ENCODE results near the gene MST1R. TPM values are rescaled to one million over a fixed set of nuclear protein-coding genes. Genes with fewer than 3 reads are reported as not detected.

The MST1R gene
- total RNA-seq, 2 experiments from 2014 or later = 1.5 to 2.6 TPM

DNA sequence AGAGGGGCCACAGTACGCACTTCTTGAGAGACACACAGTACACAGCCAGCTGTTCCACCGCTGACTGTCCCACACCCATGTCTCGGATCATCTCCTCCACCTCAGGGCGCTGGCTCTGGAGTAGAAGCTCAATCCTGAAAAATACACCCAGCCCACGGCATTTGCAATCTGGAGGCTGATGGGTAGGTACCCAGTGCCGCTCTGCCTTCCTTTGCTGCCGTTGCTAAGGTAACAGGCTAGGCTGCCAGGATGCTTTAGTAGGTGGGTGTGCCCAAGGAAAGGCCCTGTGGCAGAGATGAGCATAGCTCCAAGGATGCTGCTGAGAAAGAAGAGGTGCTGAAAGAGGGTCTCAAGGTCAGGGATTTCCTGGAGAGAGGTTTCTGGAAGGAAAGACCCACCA, 61.9 kb downstream of the MST1R start:
- no peaks in the 10 kb centered on the region for H3K27me3 Mint-ChIP-seq
- no peak for DNase-seq
- no peak overlapping the region for H3K27ac Mint-ChIP-seq
- H3K36me3 Mint-ChIP-seq (ENCODE audit: low read depth) = peaks cover 22% of the 10 kb centered on the region
- H3K9me3 Mint-ChIP-seq = no peaks in the 10 kb centered on the region
- POLR2A ChIA-PET = no interaction called here
- peaks cover 1% of the 10 kb centered on the region for H3K4me1 Mint-ChIP-seq
- CTCF ChIA-PET = interaction anchor here (0.6 to 5.5 kb wide), 4 partner anchors 12 to 260 kb away, joined by 3 to 104 read pairs (median 3); partner anchors contain the start of gene INKA1
- H3K4me3 Mint-ChIP-seq = no peak overlapping the region

DNA sequence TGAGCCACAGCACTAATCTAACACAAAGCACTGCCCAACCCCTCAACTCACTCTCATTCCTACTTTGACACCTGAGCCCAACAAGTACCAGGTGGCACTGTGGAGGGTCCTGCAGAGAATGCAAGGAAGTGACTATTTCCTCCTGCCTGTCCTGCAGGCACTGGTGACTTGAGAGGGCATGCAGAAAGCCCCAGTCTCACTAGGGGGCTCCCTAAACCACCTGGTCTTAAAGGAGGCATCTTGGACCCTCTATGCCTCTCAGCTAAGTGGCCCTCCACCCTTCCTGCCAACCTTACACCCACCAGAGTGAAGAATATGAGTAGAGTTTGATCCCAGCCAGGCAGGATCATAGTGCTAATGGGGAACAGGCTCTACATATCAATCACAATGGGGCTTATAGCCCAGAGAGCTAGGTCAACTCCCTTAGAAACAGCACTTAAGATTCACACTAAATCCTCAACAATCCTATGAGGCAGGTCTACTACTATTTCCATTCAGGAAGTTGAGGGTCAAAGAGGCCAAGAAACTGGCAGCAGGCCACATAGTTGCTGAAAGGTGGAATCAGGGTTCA, 62.5 kb downstream of the MST1R start:
- CTCF ChIA-PET = interaction anchor here (0.6 to 5.5 kb wide), 7 partner anchors 9 to 301 kb away, joined by 3 to 104 read pairs (median 4); partner anchors contain the start of gene INKA1
- H3K4me1 Mint-ChIP-seq = peaks cover 1% of the 10 kb centered on the region
- H3K27me3 Mint-ChIP-seq = no peaks in the 10 kb centered on the region
- H3K4me3 Mint-ChIP-seq = no peak overlapping the region
- H3K27ac Mint-ChIP-seq = no peak overlapping the region
- H3K36me3 Mint-ChIP-seq (ENCODE audit: low read depth) = peaks cover 18% of the 10 kb centered on the region
- no peaks in the 10 kb centered on the region for H3K9me3 Mint-ChIP-seq
- no peak for DNase-seq
- POLR2A ChIA-PET = no interaction called here

GRCh38 chr3:49840388-49840787, 63.3 kb downstream of the MST1R start:
- no peaks in the 10 kb centered on the region for H3K9me3 Mint-ChIP-seq
- peaks cover 15% of the 10 kb centered on the region for H3K36me3 Mint-ChIP-seq (ENCODE audit: low read depth)
- H3K27me3 Mint-ChIP-seq = no peaks in the 10 kb centered on the region
- no peak overlapping the region for H3K4me3 Mint-ChIP-seq
- no peak for DNase-seq
- no peak overlapping the region for H3K27ac Mint-ChIP-seq
- H3K4me1 Mint-ChIP-seq = peaks cover 1% of the 10 kb centered on the region
- ChIA-PET POLR2A (no interaction called here), CTCF (interaction anchor here (0.6 to 5.5 kb wide), 7 partner anchors 10 to 300 kb away, joined by 4 to 104 read pairs (median 5); partner anchors contain the start of genes INKA1 and UBA7)

- ChIA-PET POLR2A (interaction anchor here (0.6 to 2.7 kb wide), 5 partner anchors 30 to 115 kb away, joined by 3 to 24 read pairs (median 3); partner anchors contain the start of genes GMPPB, INKA1 and IP6K1), CTCF (interaction anchor here (0.7 to 5.5 kb wide), 37 partner anchors 11 to 299 kb away, joined by 3 to 104 read pairs (median 5); partner anchors contain the start of genes CDHR4, INKA1, IP6K1 and TRAIP)
- peaks cover 16% of the 10 kb centered on the region for H3K36me3 Mint-ChIP-seq (ENCODE audit: low read depth)
- no peak overlapping the region for H3K4me3 Mint-ChIP-seq
- peaks cover 1% of the 10 kb centered on the region for H3K4me1 Mint-ChIP-seq
- H3K27me3 Mint-ChIP-seq = no peaks in the 10 kb centered on the region
- H3K9me3 Mint-ChIP-seq = no peaks in the 10 kb centered on the region
- peak; percentile 81 for DNase-seq
- H3K27ac Mint-ChIP-seq = no peak overlapping the region
These were observed 64.4 kb downstream of the MST1R start for GRCh38 chr3:49839193-49839809.

Other genes starting within 250 kb of the MST1R start
- gene APEH, start 229.5 kb downstream of the MST1R start, total RNA-seq = 100 to 1,000 TPM; 132 to 136 TPM
- 10 to 100 TPM in 1 of 2 experiments, 1 to 10 TPM in 1; 8.6 to 12.4 TPM for gene MST1, start 214.4 kb downstream of the MST1R start, total RNA-seq
- gene RNF123, start 214.3 kb downstream of the MST1R start, total RNA-seq = 10 to 100 TPM; 35.5 to 38.3 TPM
- under 1 TPM; 0.23 to 0.28 TPM for gene AMIGO3, start 184.2 kb downstream of the MST1R start, total RNA-seq
- gene GMPPB, start 179.9 kb downstream of the MST1R start, total RNA-seq = 10 to 100 TPM; 48.2 to 49.0 TPM
- gene IP6K1, start 117.3 kb downstream of the MST1R start, total RNA-seq = 10 to 100 TPM; 38.8 to 39.2 TPM
- gene CDHR4, start 104.0 kb downstream of the MST1R start, total RNA-seq = not detected
- gene INKA1, start 100.6 kb downstream of the MST1R start, total RNA-seq = under 1 TPM; 0.20 to 0.48 TPM
- gene UBA7, start 89.9 kb downstream of the MST1R start, total RNA-seq = 100 to 1,000 TPM; 179 to 182 TPM
- gene TRAIP, start 47.3 kb downstream of the MST1R start, total RNA-seq = 10 to 100 TPM; 19.3 to 21.0 TPM
- not detected for gene CAMKV, start 34.0 kb downstream of the MST1R start, total RNA-seq
- 10 to 100 TPM in 1 of 2 experiments, 1 to 10 TPM in 1; 9.7 to 10.3 TPM for gene MON1A, start 25.9 kb upstream of the MST1R start, total RNA-seq
- 10 to 100 TPM; 88.0 to 90.3 TPM for gene RBM6, start 36.3 kb upstream of the MST1R start, total RNA-seq
- 100 to 1,000 TPM; 157 to 169 TPM for gene RBM5, start 185.0 kb upstream of the MST1R start, total RNA-seq